ENCODE data around the gene CDK13. TPM values are rescaled to one million over a fixed set of nuclear protein-coding genes. Genes with fewer than 3 reads are reported as not detected.

Gene CDK13
- total RNA-seq, 1 experiment from 2014 or later, result 52.2 TPM

GRCh38 chr7:39908973-39909372 is 41.1 kb upstream of the CDK13 start:
- Histone ChIP-seq H3K9me3 (ENCODE audit: control insufficient read depth, low read depth, low read length) (no peaks in the 10 kb centered on the region), H3K4me1 (ENCODE audit: insufficient read depth, low read length) (no peaks in the 10 kb centered on the region), H3K27me3 (ENCODE audit: insufficient read depth, low read length) (no peaks in the 10 kb centered on the region), H2BK20ac (ENCODE audit: low read depth, low read length, poor library complexity, severe bottlenecking) (no peak overlapping the region), H3K27ac (ENCODE audit: insufficient read length, low read depth, low read length) (no peak overlapping the region), H4K20me1 (ENCODE audit: control insufficient read depth, insufficient read depth, insufficient read length) (no peaks in the 10 kb centered on the region), H3K9ac (ENCODE audit: extremely low read depth, insufficient read length, low read length) (no peak overlapping the region), H3K4me2 (ENCODE audit: insufficient read depth, insufficient read length, low read length) (no peak overlapping the region), H3K23me2 (ENCODE audit: insufficient read length, low read depth, low read length, poor library complexity, severe bottlenecking) (no peaks in the 10 kb centered on the region), H4K5ac (ENCODE audit: insufficient read length, low read depth, low read length) (no peak overlapping the region), H2AK5ac (ENCODE audit: insufficient read length, low read length) (no peak overlapping the region), H4K91ac (ENCODE audit: insufficient read length, low read depth, low read length) (no peak overlapping the region), H3K4ac (ENCODE audit: low read depth, low read length) (no peak overlapping the region), H3K79me2 (ENCODE audit: insufficient read depth, low read length) (no peaks in the 10 kb centered on the region), H3K23ac (ENCODE audit: insufficient read length, low read depth, low read length) (no peak overlapping the region), H3K79me1 (ENCODE audit: insufficient read depth, low read depth, low read length, poor library complexity, severe bottlenecking) (no peaks in the 10 kb centered on the region), H3K18ac (ENCODE audit: insufficient read length, low read depth, low read length) (no peak overlapping the region), H3T11ph (ENCODE audit: low read length) (no peak overlapping the region), H2BK12ac (ENCODE audit: insufficient read length, low read depth, low read length) (no peak overlapping the region), H2BK120ac (ENCODE audit: low read depth, low read length, poor library complexity, severe bottlenecking) (no peak overlapping the region), H3K56ac (ENCODE audit: insufficient read length, low read depth, low read length) (no peak overlapping the region), H2AFZ (ENCODE audit: low read length) (no peak overlapping the region), H4K8ac (replicated peaks; ENCODE audit: insufficient read length, low read depth, low read length) (no peak overlapping the region), H2BK15ac (ENCODE audit: low read depth, low read length) (no peak overlapping the region), H3K14ac (ENCODE audit: insufficient read depth, low read length) (no peak overlapping the region), H2BK5ac (ENCODE audit: insufficient read length, low read length) (no peak overlapping the region)
- TF ChIP-seq CTCF (conservative IDR thresholded peaks at IDR 0.05), result no peak
- Mint-ChIP-seq H3K4me1 (no peaks in the 10 kb centered on the region), H3K27ac (no peak overlapping the region; a peak in 1 of 7 replicates), H3K36me3 (ENCODE audit: insufficient read depth in 1 of 3, low read depth in 3 of 3) (peaks cover 0 to 8% (median 0%) of the 10 kb centered on the region in 3 experiments; a peak in 1 of 7 replicates), H3K9me3 (peaks cover 2 to 6% of the 10 kb centered on the region in 2 experiments; a peak in 3 of 5 replicates), H3K27me3 (ENCODE audit: low read depth) (no peaks in the 10 kb centered on the region; the same call in 1 of the 2 replicates), H3K4me3 (no peak overlapping the region)
- WGBS (ENCODE audit: extremely low coverage, insufficient read length, low lambda C conversion rate), result no CpG with 5 or more reads among the region's 4 CpGs
- DNase-seq, result no peak
